Ascending aorta (tissue), 2 donors: Measurements from ENCODE around the gene NENF. TPM values are rescaled to one million over a fixed set of nuclear protein-coding genes. Genes with fewer than 3 reads are reported as not detected.

Experiments used
- DNase-seq, 2 donors: peaks; one replicate each; pipeline ENCODE4 v3.0.0-alpha.2; 2019; ENCODE audit warnings: low spot score in 2 of 2
- H3K27ac ChIP-seq, 2 donors: fragments of 200-600 bp; sonication (generic); one replicate each; pipeline ENCODE4 v1.5.1; 2016 to 2017; ENCODE audit warnings: mild to moderate bottlenecking in 1 of 2
- H3K27me3 ChIP-seq: fragments of 200-600 bp; sonication (generic); one replicate; pipeline ENCODE4 v1.5.1; 2017
- H3K36me3 ChIP-seq, 2 donors: fragments of 200-600 bp; sonication (generic); one replicate each; pipeline ENCODE4 v1.5.1; 2016
- H3K4me1 ChIP-seq, 2 donors: fragments of 200-600 bp; sonication (generic); one replicate each; pipeline ENCODE4 v1.5.1; 2016 to 2017; ENCODE audit warnings: mild to moderate bottlenecking in 1 of 2
- H3K4me3 ChIP-seq, 2 donors: fragments of 200-600 bp; sonication (generic); one replicate each; pipeline ENCODE4 v1.5.1; 2016 to 2017; ENCODE audit warnings: mild to moderate bottlenecking in 1 of 2
- H3K9me3 ChIP-seq, 2 donors: fragments of 200-600 bp; sonication (generic); one replicate each; pipeline ENCODE4 v1.5.1; 2016
- CTCF ChIP-seq, 3 experiments: fragments of 200-600 bp in 2 of 3; fragments of 450-650 bp in 1 of 3; sonication (generic) in 2 of 3; IDR thresholded peaks; one replicate each; pipeline ENCODE4 v1.5.1; 2016 to 2019; ENCODE audit warnings: antibody characterized with exemption in 3 of 3, mild to moderate bottlenecking in 1 of 3, moderate library complexity in 1 of 3
- intact Hi-C: fragments of 100-400 bp; cut with DNase I; formaldehyde crosslinking; loops from one replicate; pipeline ENCODE4 v1.15.1; 2023
- total RNA-seq: library from RNA; depleted of rRNA; stranded (reverse); fragments of >200 nt; gene quantifications from one replicate; pipeline ENCODE4 v1.1.0, GENCODE V29; 2016

The NENF gene
- total RNA-seq, 1 donor from 2014 or later = 186 TPM

GRCh38 chr1:212487774-212488435 lies 55.2 kb downstream of the NENF start:
- Histone ChIP-seq H3K4me1 (peaks cover 8 to 15% of the 10 kb centered on the region in 2 donors), H3K27me3 (no peaks in the 10 kb centered on the region), H3K27ac (peak overlapping the region; percentile 73 to 80), H3K9me3 (no peaks in the 10 kb centered on the region), H3K36me3 (no peaks in the 10 kb centered on the region), H3K4me3 (no peak overlapping the region)
- intact Hi-C loops = loop anchor here (2.0 kb wide), 1 partner anchor 71 kb away; no protein-coding TSS in a partner anchor
- no peak for DNase-seq
- no peak for TF ChIP-seq CTCF (IDR thresholded peaks at IDR 0.05)

DNA sequence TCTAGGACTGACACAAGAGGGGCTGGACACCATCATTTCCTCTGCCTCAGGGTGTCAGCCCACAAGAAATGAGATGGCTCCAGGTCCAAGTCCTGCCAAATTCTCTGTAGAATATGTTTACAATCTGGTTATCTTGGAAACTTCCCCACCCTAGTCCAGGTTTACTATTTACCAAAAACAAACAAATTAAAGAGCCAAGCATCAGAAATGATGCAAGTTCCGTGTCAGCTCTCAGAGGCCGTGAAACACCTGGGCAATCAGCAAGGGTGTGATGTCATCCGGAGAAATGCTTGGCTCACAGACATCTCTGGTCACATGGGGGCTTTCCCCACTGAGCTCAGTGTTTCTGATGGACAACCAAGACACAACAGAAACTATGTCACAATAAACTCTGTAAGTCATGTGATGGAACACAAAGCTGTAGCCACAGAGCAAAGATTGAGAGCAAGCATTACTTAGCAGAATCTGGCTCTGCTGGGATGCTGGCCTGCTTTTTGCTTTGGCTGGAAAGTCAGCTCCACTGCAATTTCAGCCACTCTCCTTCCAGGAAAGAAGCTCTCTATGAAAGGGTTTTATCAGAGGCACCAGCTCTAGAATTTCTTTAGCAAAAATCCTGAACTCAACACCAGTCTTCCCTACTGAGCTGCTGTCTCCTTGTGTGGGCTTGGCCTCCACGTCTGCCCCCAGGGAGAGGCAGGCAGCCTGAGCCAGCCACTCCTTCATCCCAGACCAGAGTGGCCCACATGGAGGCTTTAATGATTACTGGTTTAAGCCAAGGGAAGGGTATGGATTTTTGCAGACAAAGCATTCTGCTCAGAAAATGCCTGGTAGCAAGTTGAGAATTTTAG lies 55.9 kb downstream of the NENF start:
- no peaks in the 10 kb centered on the region for H3K27me3 ChIP-seq
- no peaks in the 10 kb centered on the region for H3K9me3 ChIP-seq
- no peak for TF ChIP-seq CTCF (IDR thresholded peaks at IDR 0.05)
- H3K4me3 ChIP-seq = no peak overlapping the region
- peak; percentile 81 to 89 for DNase-seq
- intact Hi-C loops = loop anchor here (2.0 kb wide), 1 partner anchor 70 kb away; no protein-coding TSS in a partner anchor
- H3K4me1 ChIP-seq = peaks cover 8 to 15% of the 10 kb centered on the region in 2 donors
- no peaks in the 10 kb centered on the region for H3K36me3 ChIP-seq
- peak overlapping the region; percentile 73 to 80 for H3K27ac ChIP-seq

DNA sequence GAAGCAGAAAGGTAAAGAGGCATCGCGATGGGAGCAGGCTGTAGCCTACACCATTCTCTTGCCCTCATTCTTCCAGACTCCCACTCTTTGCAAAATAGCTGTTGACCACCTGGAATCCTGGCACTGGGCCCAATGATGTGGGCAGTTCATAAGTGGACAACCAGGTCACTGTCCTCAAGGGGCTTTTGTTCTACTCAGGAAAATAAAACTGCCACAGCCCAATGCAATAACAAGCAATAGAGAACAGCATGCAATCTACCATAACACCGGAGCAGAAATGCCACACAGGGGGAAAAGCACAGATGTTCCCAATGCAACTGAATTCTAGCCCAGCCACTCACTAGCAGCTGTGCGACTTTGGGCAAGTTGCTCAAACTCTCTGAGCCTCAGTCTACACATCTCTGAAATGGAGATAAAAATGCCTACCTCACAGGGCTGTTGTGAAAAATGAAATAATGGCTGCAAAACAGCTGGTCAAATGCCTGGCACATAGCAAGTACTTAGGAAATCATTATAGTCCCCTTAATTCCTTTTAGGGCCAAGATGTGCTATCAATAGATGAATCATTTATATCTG lies 56.7 kb downstream of the NENF start:
- Histone ChIP-seq H3K4me1 (peaks cover 8 to 15% of the 10 kb centered on the region in 2 donors), H3K27me3 (no peaks in the 10 kb centered on the region), H3K36me3 (no peaks in the 10 kb centered on the region), H3K4me3 (no peak overlapping the region), H3K9me3 (no peaks in the 10 kb centered on the region), H3K27ac (peak overlapping the region; percentile 73 to 80)
- no peak for DNase-seq
- no peak for TF ChIP-seq CTCF (IDR thresholded peaks at IDR 0.05)
- intact Hi-C loops = loop anchor here (2.0 kb wide), 1 partner anchor 69 kb away; no protein-coding TSS in a partner anchor

DNA sequence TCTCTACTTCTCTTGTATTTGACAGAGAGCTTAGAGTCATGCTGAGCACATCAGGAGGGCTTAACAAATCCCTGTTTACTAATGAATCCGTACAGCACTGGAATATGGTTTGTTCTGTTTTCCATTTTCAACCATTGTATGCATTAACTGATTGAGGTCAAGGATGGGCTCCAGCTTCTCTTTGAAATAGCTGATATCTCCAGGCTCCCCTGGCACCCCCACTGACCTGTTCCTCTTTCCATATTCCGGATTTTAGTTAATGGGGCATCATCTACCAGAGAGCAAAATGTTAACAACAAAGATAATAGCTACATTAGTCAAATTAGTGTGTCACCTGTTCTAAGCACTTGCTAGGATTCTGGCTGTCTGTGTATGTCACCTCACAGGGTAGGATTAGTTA lies 57.6 kb downstream of the NENF start:
- intact Hi-C loops = no loop called here
- no peak for TF ChIP-seq CTCF (IDR thresholded peaks at IDR 0.05)
- H3K9me3 ChIP-seq = no peaks in the 10 kb centered on the region
- DNase-seq = no peak
- peaks cover 8 to 15% of the 10 kb centered on the region in 2 donors for H3K4me1 ChIP-seq
- H3K27me3 ChIP-seq = no peaks in the 10 kb centered on the region
- no peak overlapping the region for H3K27ac ChIP-seq
- H3K36me3 ChIP-seq = no peaks in the 10 kb centered on the region
- H3K4me3 ChIP-seq = no peak overlapping the region

DNA sequence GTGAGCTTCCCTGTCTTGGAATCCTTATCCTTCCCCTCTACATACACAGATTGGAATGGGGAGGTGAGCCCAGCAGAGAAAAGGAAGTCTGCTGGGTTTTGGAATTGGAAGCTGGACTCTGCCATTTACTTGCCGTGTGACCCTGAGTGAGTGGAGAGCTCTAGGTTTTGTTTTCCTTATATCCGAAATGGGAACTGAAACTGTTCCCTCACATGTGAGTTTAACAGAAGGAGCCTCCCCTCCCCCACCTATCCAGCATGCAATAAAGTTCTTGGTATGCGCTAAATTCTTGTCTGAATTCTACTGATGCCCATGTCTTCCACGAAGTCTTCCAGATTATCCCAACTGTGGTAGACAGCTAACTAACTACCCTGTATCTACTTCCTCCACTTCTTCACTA lies 58.7 kb downstream of the NENF start:
- TF ChIP-seq CTCF (IDR thresholded peaks at IDR 0.05) = no peak
- H3K4me3 ChIP-seq = no peak overlapping the region

More for the DNA sequence above, 58.7 kb downstream of the NENF start:
- Histone ChIP-seq H3K36me3 (no peaks in the 10 kb centered on the region), H3K9me3 (no peaks in the 10 kb centered on the region), H3K4me1 (peaks cover 8 to 12% of the 10 kb centered on the region in 2 donors), H3K27me3 (no peaks in the 10 kb centered on the region), H3K27ac (no peak overlapping the region)
- no peak for DNase-seq
- intact Hi-C loops = no loop called here

Other genes with a start within 250 kb of the NENF start
- gene PPP2R5A, start 147.5 kb upstream of the NENF start, total RNA-seq = 64.7 TPM
- 0.85 TPM for gene PACC1, start 18.0 kb upstream of the NENF start, total RNA-seq
- gene ATF3, start 175.8 kb downstream of the NENF start, total RNA-seq = 79.1 TPM